D341Med (cell line): ENCODE measurements around the gene NUBPL.
"Not testable (repeated sequence)": the region's sequence is repeated elsewhere in the genome, so short reads cannot be mapped to it uniquely, and the experiment has no call there.

Experiments
- DNase-seq: peaks from one replicate; pipeline ENCODE4 v3.0.0; 2012; ENCODE audit warnings: low spot score

Gene NUBPL

DNA sequence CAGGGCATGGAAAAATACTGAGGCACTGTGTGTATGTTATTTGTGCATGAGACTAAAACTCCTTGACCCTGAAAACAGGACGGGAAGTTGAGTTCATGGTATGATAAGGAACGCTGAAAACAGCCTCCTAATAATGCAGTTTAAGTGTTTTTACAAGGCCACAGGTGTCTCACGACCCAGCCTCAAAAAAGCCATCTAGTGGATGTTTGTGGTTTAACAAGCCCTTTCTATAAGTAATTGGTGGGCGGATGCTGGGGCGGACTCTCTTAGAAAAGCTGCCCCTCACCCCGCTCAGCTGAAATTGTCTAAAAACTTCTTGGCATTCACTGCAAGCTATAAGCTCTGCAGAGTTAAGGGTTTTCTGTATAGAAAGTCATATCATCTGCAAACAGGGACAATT, 184.5 kb downstream of the NUBPL start:
- DNase-seq: no peak

GRCh38 chr14:31746326-31746725, 185.1 kb downstream of the NUBPL start:
- no peak for DNase-seq

- DNase-seq: no peak
These were observed 188.1 kb downstream of the NUBPL start for GRCh38 chr14:31749275-31749674.

DNA sequence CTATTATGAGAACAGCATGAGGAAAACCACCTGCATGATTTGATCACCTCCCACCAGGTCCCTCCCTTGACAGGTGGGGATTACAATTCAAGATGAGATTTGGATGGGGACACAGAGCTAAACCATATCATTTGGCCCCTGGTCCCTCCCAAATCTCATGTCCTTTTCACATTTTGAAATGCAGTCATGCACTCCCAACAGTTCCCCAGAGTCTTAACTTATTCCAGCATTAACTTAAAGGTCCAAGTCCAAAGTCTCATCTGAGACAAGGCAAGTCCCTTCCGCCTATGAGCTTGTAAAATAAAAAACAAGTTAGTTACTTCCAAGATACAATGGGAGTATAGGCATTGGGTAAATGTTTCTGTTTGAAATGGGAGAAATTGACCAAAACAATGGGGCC, 189.8 kb downstream of the NUBPL start:
- not testable (repeated sequence) for DNase-seq

GRCh38 chr14:31752867-31753661, 191.9 kb downstream of the NUBPL start:
- no peak for DNase-seq

DNA sequence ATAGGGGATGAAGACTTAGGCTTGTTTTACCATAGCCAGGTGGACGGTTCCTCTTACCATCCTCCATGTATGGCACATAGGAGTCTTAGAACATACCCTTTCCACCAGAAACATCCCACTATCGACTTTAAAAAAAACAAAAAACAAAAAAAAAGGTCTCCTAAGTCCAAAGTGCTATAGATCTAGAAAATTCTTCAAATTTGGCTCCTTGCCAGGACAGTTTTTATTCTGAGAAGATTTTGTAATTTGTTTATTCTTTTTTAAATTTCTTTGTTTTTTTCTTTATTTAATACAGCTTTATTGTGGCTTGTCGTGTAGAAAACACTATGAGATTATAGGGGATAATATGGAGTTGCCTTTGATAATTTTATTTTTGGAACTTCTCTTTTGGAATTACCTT, 197.7 kb downstream of the NUBPL start:
- DNase-seq: no peak

DNA sequence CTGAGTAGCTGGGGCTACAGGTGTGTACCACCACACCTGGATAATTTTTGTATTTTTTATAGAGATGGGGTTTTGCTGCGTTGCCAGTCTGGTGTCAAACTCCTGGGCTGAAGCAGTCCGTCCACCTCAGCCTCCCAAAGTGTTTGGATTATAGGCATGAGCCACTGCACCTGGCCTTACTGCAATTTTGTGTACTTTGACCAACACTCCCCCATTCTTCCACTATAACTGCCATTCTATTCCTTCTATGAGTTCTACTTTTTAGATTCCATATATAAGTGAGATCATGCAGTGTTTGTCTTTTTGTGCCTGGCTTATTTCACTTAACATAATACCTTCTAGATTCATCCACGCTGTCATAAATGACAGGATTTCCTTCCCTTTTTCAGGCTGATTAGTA, 199.1 kb downstream of the NUBPL start:
- DNase-seq: no peak

DNA sequence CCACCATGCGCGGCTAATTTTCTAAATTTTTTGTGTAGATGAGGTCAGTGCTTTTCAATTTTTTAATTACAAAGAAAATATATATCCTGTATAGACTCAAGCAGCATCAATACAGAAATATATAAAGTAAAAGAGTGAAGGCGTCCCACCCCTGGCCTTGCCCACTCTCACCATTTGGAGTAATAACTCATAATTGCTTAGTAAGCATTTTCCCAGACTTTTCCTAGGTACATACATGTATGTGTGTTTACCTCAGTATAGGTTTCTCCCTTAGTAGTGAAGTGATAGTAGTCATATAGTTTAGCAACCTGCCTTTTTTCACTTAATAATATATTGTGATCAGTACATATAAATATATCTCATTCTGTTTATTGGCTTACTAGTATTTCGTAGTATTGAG, 200.1 kb downstream of the NUBPL start:
- no peak for DNase-seq

DNA sequence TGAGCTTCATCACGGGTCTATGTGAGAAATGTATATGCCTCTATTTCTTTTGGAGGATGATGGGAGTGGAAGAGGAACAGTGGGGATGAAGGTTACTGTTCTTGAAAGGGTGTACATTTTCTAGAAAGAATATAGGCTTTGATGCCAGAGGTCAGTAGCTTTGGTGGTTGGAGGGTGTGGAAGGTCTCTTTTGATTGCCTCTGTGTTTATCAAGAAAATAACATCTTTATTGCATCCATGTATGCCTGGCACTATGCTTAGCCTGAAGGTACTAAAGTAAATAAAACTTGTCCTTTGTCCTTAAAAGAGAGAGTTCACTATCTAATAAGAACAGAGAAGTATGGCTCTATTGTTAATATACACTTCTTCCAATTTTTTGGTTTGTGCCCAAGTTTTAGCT, 201.8 kb downstream of the NUBPL start:
- no peak for DNase-seq

- DNase-seq: no peak
These were observed 205.2 kb downstream of the NUBPL start for GRCh38 chr14:31766315-31766892.

DNA sequence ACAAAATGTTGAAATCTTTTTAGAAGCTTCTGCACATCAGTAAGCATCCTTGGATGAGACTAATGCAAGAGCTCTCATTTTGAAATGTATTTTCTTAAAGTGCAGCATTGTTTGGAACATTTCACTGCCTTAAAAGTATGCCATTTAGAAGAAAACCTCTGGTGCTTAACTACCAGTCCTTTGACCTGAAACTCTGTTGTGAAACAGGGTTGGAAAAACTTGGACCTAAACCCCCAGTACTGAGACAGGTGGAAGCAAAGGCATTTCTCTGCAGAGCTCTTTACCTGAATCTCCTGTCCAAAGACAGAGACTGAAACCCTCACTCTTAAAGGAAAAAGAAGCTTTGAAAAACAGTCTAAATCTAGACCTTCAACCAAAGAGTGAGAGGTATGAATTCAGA, 207.2 kb downstream of the NUBPL start:
- DNase-seq: no peak

DNA sequence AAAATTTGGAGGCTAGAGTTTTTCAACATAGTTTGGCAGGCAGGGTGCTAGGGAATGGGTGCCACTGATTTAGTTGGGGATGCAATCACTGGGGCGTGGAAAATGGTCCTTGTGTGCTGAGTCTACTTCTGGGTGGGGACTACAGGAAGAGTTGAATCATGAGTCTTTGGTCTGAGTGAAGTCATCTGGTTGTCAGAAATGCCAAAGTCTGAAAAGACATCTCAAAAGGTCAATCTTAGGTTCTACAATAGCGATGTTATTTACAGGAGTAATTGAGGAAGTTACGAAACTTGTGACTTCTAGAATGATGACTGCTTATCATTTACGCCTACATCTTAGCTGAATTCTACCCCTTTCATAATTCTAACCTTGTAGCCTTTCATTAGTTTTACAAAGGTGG, 209.1 kb downstream of the NUBPL start:
- DNase-seq: no peak

DNA sequence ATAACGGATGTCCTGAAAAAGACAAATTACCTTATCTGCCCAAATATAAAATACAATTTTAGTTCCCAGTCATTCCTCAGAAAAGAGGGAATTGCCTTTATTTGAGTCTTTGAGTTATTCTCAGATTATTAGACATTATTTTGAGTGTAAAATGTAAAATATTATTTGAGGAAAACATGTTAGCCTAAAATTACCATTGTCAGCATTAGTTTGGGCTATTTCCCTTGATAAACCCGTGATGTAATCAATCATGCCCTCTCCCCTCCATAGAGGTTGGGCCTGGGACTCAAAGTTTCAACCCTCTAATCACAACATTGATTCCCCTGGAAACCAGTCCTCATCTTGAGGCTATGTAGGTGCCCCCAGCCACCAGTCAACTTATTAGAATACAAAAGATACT, 213.4 kb downstream of the NUBPL start:
- DNase-seq: no peak

GRCh38 chr14:31777312-31777711, 216.1 kb downstream of the NUBPL start:
- no peak for DNase-seq

GRCh38 chr14:31781578-31781977, 220.4 kb downstream of the NUBPL start:
- DNase-seq: no peak

- no peak for DNase-seq
These were observed 224.4 kb downstream of the NUBPL start for GRCh38 chr14:31785574-31785973.

DNA sequence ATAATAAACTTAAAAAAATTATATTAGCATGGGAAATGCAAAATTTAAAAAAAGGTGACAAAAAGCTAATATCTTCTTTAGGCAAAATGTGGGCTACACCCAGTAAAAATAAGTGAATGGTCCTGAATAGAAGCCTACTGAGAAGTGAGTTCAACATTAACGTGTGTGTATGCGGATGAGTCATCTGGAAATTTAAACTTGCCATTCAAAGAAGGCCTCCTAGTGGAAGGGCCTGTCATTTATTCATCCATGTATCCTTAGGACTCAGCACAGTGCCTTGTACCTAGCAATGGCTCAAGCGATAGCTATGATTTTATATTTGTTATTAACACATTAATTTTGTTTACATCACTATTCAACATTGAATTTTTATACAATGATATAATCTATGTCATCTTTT, 226.2 kb downstream of the NUBPL start:
- DNase-seq: no peak

- DNase-seq: no peak
These were observed 227.1 kb downstream of the NUBPL start for GRCh38 chr14:31788340-31788739.

DNA sequence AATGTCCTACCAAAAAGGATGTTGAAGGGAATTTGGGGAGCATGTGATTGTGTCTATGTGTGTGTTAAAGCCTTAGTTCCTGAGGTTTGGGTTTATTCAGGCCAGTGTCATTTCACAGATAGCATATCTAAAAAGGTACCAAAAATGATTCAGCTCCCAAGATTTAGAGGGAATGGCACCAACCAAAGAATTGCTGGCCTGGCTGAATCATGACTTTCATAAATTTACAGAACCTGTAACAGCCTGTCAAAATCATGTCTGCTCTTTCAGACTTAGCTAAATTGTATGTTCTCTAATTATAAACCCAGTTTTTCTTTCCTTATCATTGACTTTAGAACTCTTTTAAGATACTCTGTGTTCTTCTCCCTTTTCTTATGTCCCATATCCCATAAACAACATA, 231.5 kb downstream of the NUBPL start:
- no peak for DNase-seq

DNA sequence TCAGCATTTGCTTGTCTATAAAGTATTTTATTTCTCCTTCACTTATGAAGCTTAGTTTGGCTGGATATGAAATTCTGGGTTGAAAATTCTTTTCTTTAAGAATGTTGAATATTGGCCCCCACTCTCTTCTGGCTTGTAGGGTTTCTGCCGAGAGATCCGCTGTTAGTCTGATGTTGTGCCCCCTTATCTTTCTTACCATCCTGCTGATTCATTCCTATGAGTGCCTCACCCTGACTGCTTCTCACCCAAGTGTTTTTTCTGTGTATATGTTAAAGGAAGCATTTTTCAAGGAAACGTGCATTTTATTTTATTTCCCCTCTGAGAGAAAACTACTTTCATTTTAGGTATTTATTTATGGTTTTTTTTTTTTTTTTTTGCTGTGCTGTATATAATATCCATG, 236.7 kb downstream of the NUBPL start:
- DNase-seq: not testable (repeated sequence)

DNA sequence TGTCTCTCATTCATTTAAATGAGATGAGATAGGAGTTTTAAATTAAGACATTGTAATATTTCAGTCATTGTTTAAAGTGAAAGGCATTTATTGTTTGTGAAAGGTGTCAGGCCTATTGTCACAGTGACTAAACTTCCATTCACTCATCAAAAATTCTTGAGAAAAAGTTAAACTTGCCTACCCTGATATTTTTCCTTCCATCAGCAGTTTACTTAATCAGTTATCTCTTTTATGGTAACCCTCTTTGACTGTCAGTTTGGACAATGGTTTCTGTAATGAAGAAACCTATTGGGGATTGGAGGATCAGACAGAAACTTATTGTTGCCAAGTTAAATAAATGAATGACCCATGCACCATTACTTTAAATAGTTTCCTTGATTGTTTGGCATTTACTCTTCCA, 241.6 kb downstream of the NUBPL start:
- DNase-seq: no peak

DNA sequence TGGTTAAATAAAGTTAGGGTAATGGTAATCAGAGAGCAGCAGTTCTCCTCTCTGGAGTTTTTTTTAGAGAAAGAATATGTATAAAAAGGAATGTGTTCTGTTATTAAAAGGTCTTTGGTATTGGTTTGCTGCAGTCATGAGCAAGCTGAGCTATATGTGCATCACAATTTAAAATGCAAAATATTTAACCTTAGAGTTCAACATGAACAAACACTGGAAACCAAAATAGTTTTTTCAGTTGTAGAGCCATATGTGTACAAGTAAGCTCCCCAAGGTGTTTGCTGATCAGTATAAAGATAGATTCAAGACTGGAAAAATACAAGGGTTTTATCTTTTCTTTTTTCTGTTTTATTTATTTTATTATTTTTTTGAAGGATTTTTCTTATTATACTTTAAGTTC, 245.0 kb downstream of the NUBPL start:
- DNase-seq: no peak

DNA sequence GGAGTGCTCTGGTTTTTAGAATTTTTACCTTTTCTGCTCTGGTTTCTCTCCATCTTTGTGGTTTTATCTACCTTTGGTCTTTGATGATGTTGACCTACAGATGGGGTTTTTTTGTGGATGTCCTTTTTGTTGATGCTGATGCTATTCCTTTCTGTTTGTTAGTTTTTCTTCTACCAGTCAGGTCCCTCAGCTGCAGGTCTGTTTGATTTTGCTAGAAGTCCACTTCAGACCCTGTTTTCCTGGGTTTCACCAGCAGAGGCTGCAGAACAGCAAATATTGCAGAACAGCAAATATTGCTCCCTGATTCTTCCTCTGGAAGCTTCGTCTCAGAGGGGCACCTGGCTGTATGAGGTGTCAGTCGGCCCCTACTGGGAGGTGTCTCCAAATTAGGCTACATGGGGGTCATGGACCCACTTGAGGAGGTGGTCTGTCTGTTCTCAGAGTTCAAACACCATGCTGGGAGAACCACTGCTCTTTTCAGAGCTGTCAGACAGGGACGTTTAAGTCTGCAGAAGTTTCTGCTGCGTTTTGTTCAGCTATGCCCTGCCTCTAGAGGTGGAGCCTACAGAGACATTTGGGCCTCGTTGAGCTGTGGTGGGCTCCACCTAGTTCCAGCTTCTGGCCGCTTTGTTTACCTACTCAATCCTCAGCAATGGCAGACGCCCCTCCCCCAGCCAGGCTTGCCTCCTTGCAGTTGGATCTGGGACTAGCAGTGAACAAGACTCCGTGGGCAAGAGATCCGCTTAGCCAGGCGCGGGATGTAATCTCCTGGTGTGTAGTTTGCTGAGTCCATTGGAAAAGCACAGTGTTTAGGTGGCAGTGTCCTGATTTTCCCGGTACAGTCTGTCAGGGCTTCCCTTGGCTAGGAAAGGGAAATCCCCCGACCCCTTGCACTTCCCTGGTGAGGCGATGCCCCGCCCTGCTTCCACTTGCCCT, 250.8 kb downstream of the NUBPL start:
- not testable (repeated sequence) for DNase-seq
